ENCODE results near the gene DLG2.

DNA sequence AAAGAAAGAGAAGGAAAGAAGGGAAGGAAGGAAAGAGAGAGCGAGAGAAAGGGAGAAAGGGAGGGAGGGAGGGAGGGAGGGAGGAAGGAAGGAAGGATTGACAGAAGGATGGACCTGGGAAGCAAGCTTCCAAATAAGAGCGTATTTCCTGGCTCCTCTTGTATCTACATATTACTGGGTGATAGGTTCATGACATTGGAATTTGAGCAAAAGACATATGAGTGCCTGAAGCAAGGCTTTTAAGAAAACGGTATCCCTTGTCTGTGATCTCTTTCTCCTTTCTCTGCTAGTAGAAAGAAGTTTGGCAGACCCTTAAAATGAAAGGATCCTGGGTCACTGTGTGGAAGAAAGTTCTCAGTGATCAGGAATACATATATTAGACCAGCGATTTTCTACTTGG lies 1408.8 kb downstream of the DLG2 start:
- no peak for TF ChIP-seq CREB1 (IDR thresholded peaks at IDR 0.05; ENCODE audit: low read depth)
- TF ChIP-seq CEBPB (IDR thresholded peaks at IDR 0.05), result no peak
- no peak for TF ChIP-seq YY1 (IDR thresholded peaks at IDR 0.05; ENCODE audit: low read depth)
- TF ChIP-seq TAF1 (IDR thresholded peaks at IDR 0.05; ENCODE audit: low read depth), result no peak
- no peak for TF ChIP-seq EP300 (IDR thresholded peaks at IDR 0.05; ENCODE audit: borderline replicate concordance)
- TF ChIP-seq, protein P1, sequence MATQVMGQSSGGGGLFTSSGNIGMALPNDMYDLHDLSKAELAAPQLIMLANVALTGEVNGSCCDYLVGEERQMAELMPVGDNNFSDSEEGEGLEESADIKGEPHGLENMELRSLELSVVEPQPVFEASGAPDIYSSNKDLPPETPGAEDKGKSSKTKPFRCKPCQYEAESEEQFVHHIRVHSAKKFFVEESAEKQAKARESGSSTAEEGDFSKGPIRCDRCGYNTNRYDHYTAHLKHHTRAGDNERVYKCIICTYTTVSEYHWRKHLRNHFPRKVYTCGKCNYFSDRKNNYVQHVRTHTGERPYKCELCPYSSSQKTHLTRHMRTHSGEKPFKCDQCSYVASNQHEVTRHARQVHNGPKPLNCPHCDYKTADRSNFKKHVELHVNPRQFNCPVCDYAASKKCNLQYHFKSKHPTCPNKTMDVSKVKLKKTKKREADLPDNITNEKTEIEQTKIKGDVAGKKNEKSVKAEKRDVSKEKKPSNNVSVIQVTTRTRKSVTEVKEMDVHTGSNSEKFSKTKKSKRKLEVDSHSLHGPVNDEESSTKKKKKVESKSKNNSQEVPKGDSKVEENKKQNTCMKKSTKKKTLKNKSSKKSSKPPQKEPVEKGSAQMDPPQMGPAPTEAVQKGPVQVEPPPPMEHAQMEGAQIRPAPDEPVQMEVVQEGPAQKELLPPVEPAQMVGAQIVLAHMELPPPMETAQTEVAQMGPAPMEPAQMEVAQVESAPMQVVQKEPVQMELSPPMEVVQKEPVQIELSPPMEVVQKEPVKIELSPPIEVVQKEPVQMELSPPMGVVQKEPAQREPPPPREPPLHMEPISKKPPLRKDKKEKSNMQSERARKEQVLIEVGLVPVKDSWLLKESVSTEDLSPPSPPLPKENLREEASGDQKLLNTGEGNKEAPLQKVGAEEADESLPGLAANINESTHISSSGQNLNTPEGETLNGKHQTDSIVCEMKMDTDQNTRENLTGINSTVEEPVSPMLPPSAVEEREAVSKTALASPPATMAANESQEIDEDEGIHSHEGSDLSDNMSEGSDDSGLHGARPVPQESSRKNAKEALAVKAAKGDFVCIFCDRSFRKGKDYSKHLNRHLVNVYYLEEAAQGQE (IDR thresholded peaks at IDR 0.05; ENCODE audit: low read depth), result no peak
- TF ChIP-seq RAD21 (IDR thresholded peaks at IDR 0.05; ENCODE audit: low read depth), result no peak
- TF ChIP-seq EGR1 (IDR thresholded peaks at IDR 0.05), result no peak
- TF ChIP-seq FOXM1 (IDR thresholded peaks at IDR 0.05; ENCODE audit: borderline replicate concordance, low read depth), result no peak
- TF ChIP-seq, protein P2, sequence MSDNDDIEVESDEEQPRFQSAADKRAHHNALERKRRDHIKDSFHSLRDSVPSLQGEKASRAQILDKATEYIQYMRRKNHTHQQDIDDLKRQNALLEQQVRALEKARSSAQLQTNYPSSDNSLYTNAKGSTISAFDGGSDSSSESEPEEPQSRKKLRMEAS (IDR thresholded peaks at IDR 0.05), result no peak
- TF ChIP-seq NFIC (IDR thresholded peaks at IDR 0.05), result no peak
